Measurements from ENCODE around the gene ZFHX2.

The ZFHX2 gene

GRCh38 chr14:23559926-23560520 is 8.5 kb upstream of the ZFHX2 start:
- peak in 3 of 4 experiments; percentile 20 to 56 (median 31) for DNase-seq

DNA sequence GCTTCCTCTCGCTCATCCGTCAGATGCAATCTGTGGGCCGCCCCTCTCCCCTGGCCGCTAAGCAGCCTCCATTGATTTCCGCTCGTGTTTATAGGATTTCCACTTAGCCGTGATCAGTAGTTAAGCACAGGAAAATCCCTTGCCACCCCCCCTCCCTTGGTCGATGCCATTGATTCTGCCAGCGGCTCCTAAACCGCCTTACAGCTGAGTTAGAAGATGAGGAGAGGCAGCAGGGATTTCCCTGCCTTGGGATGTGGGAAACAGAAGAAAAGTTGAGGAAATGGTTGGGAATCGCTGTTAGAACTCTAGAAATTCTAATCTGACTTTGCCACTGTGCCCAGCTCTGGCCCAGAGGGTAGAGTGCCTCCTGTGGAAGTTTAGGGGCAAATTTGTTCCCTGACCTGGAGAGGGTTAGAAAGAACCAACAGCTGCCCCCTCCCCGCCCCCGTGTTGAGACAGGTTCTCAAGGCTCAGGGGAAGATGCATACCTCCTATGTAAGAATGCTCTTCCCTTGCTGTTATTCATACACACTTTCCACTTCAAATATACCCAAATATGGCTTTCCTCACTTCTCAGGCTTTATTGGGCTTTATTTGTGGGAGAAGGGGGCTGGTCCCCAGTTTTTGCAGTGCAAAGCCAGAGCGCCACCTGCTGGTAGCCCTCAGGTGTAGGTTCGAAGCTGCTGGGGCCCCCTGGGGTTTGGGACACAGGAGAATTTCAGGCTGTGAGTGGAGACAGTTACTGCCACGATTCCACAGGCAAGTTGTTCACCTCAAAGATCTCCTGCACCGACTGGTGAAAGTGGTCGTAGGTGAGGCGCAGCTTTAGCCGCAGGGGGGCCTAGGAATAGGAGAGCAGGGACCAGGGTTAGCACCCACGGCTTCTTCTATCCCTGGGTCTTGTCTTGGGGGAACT is 7.7 kb upstream of the ZFHX2 start:
- peak; percentile 73 to 89 (median 78) for DNase-seq

GRCh38 chr14:23558346-23559009 is 6.9 kb upstream of the ZFHX2 start:
- DNase-seq, result no peak

- no peak for DNase-seq
Measured at GRCh38 chr14:23557946-23558345, 6.4 kb upstream of the ZFHX2 start.

DNA sequence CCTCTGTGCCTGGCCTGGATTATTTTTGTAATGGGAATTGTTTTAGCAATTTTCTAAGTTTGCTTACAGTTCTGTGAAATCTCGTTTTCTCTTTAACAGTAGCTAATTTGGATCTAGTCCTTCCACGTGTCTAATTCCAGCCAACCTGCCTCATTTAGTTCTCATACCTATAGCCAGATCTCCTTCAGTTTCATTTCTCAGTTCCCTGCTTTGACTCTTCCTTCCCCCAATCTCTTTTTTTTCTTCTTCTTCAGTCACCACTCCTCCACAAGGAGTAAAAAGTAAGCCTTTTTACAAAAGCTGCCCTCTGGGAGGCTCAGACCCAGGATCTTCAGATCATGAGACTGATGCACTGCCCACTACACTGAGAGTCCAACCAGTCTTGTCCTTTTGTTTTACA is 6.0 kb upstream of the ZFHX2 start:
- no peak for DNase-seq

- peak in 1 of 4 experiments; percentile 10 for DNase-seq
Measured at GRCh38 chr14:23556700-23557440, 5.3 kb upstream of the ZFHX2 start.

DNA sequence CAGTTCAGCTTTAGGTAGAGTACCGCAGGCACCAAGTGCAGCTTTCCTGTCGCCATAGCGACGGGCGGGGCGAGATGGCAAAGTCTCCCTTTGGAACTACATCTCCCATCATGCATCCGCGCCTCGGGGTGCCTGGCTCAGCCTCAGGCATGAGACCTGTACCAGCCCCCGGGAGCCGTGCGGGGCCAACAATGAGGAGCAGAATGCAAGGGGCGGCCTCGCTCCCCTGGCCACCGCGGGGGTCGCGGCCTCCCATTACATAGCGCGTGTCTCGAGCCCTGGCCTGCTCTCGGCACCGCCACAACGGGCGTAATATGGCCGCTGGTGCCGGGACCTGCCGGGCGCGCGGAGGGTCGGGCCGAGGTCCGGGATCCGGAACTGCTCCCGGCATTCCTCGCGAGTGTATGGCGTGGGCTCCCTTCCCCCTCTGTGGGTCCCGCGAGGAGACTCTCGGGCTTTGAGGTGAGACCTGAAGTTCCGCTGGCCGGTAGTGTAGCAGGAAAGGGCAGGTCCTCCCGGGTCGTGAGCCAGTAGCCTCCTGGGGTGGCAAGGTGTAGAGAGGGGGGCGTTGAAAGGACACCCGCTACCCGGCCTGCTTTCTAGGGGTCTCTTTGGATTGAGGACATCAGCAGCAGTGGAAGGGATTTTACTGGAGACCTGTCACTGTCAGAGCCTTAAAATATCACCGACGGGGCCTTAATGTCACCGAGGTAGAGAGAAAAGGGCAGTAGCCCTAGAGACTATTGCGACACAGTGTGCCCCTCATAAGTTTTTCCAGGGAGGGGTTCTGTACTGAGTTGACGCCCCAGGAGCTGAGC is 4.5 kb upstream of the ZFHX2 start, which contains the start of gene THTPA:
Gene THTPA (plus strand): TSS at position 390 of the 818 bp plus-strand sequence. CDS start 487 bp downstream, outside the sequence.
- peak; percentile 90 to 96 (median 94) for DNase-seq

GRCh38 chr14:23555533-23555881 is 3.9 kb upstream of the ZFHX2 start:
- DNase-seq, result no peak

- DNase-seq, result peak in 3 of 4 experiments; percentile 28 to 50 (median 48)
Measured at GRCh38 chr14:23550812-23551265, 726 bp downstream of the ZFHX2 start.

DNA sequence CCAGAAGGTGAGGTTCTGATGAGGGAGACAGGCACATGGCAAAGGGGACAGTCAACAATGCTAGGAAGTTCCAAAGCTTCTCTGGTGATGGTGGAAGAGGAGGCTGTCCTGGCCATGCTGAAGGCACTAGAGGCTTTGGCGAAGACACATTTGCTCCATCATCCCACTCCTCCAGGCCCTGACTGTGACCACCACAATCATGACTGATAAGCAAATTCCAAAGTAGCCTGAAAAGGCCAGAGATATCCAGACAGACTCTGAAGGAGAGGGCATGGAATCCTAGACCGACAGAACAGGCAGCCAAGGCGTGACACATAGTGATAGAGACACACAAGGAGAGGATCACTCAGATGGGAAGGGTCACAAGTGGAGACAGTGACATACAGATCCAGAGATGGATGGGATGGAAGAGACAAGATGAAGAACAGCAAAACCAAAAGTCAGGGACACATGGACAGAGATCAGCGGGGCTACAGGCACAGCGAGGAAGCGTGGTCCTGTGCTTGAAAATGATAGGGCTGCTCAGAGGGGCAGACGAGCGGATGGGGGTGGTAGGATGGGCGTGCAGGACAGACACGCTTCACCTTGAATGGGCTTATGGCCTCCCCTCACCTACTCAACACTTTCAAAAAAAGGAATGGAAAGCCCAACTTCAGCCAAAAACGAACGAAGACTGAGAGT is 1.3 kb downstream of the ZFHX2 start:
- DNase-seq, result no peak

- peak in 2 of 4 experiments; percentile 26 to 50 for DNase-seq
Measured at GRCh38 chr14:23548351-23549318, 2.9 kb downstream of the ZFHX2 start.

DNA sequence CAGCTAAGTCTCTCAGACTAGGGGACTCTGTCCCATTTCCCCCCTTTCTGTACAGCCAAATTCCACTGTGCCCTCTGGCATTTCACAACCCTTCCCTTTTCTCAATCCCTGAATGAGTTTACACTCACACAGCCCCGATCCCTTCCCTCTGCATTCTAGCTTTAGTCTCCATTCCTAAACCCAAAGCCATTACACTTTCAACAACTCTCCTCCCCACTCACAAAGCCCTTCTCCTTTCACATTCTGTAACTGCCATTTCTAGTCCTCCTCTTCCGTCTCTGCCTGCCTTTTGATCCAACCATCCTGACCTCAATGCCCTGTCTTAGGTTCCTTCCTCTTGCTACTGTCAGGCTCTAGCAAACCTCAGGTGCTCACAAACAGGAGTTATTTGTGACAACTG is 3.6 kb downstream of the ZFHX2 start:
- DNase-seq, result no peak

- DNase-seq, result no peak
Measured at GRCh38 chr14:23546450-23547035, 5.0 kb downstream of the ZFHX2 start.

DNA sequence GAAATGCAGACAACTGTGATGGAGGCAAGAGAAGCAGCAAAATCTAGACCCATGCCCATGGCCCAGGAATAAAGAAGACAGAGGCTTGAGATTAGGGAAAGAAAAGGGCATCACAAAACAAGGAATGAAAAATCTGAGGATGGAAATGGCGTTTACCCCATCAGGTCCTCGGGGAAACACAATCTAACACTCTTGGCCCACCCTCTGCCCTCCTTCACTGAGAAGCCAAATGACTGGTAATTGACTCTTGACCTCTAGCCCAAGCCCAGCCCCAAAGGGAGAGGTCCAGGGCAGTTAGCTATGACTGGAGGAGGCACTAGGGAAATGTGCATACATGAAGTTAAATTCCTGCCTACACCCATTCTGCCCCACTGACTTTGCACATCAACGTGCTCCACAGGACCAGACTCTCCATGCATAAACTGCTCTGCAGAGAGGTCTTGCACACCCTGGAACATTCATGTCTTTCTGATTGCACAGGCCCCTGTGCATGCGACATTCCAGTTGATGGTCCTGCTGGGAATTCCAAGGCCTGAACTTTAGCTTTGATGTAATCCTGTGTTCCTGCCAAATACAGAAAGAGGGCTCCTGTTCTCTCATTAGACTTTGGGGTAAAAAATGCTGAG is 5.7 kb downstream of the ZFHX2 start:
- no peak for DNase-seq

DNA sequence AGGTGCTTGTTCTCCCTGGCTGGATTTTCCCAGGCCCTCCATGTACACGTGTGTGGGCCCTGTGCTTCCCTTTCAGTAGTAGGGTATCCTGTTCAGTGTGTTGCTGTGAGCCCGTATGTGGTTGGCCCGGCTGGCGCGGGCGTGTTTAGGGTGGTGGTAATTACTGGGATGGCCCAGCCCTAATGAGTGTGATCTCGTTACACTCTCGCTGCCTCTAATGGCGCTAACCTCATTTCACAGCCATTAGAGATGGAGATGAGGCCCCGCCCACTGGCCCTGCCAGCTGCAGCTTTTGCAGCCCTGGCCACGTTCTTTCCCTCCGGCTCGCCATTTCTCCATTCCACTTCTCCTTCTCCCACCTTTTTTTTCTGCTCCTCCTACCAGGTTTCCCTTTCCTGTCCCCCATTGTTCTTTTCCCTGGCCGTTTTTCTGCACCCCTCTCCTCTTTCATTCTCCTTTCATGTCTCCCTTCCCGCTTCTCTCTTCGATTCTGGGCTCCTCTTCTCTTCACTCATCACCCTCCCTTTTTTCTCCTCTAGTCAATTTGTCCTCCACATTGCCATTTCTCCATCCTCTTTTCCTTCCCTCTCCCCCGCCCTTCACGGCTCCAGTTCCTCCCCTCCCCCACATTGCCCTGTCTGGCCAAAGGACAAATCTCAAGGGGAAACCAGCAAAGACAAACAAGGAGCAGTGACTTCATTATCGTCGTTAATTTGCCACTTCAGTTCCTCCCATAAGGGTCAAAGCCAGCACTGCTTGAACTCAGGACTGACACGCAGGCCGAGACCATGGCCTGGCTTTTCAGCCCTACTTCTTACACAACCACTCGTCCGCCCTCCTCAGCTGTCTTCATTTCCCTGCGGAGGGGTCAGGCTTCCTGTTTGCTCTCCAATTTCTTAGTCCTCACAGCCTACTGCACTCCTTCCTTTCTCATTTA is 6.8 kb downstream of the ZFHX2 start:
- peak in 3 of 4 experiments; percentile 21 to 45 (median 36) for DNase-seq

- DNase-seq, result no peak
Measured at GRCh38 chr14:23543403-23543802, 8.2 kb downstream of the ZFHX2 start.

- DNase-seq, result no peak
Measured at GRCh38 chr14:23542261-23542660, 9.3 kb downstream of the ZFHX2 start.

GRCh38 chr14:23540141-23540469 is 11.5 kb downstream of the ZFHX2 start:
- DNase-seq, result no peak
